Omental fat pad (tissue), 4 donors: ENCODE results near the gene FLNA. TPM values are rescaled to one million over a fixed set of nuclear protein-coding genes. Genes with fewer than 3 reads are reported as not detected.

Source experiments
- ATAC-seq: fragments of 150-250 bp; one replicate; pipeline ENCODE4 v1.9.1; 2016; ENCODE audit warnings: mild to moderate bottlenecking, moderate library complexity; ENCODE audit not compliant: low FRiP score
- DNase-seq: peaks from one replicate; pipeline ENCODE4 v3.0.0-alpha.2; 2019; ENCODE audit warnings: low spot score
- total RNA-seq, 4 donors: library from RNA; depleted of rRNA; stranded (reverse); fragments of >200 nt; gene quantifications; one replicate each; pipeline ENCODE4 v1.1.0, GENCODE V29; 2016
- TF ChIP-seq, protein P1 (sequence below), 3 donors: fragments of 450-650 bp; IDR thresholded peaks; one replicate each; pipeline ENCODE4 v1.5.1; 2016 to 2017; ENCODE audit warnings: antibody characterized with exemption in 3 of 3, mild to moderate bottlenecking in 3 of 3, moderate library complexity in 2 of 3

Gene FLNA
- total RNA-seq, 4 donors from 2014 or later, result 496 to 1,133 (median 729) TPM

DNA sequence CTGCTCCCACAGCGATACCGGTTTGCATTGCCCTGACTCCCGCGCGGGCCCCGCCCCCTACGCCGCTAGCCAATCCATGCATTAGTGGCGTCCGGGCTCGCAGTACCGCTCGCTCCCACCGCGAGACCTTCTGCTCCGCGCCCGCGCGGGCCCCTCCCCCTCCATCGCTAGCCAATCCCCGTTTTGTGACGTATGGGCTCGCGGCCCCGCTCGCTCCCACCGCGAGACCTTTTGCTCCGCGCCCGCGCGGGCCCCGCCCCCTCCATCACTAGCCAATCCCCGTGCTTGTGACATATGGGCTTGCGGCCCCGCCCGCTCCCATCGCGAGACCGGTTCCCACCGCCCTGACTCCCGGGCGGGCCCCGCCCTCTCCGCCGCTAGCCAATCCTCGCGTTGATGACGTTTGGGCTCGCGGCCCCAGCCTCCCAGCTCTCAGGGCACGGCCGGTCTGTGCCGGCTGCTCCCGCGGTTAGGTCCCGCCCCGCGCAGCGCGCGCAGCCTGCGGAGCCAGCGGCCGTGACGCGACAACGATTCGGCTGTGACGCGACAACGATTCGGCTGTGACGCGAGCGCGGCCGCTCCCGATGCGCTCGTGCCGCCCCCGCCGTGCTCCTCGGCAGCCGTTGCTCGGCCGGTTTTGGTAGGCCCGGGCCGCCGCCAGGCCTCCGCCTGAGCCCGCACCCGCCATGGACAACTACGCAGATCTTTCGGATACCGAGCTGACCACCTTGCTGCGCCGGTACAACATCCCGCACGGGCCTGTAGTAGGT lies 4.5 kb upstream of the FLNA start, which contains the start of gene EMD:
Gene EMD (plus strand): TSS at position 497 of the 770 bp plus-strand sequence. CDS start 190 bp downstream, at position 687.
- peak; percentile 92 for ATAC-seq
- TF ChIP-seq, protein P1, sequence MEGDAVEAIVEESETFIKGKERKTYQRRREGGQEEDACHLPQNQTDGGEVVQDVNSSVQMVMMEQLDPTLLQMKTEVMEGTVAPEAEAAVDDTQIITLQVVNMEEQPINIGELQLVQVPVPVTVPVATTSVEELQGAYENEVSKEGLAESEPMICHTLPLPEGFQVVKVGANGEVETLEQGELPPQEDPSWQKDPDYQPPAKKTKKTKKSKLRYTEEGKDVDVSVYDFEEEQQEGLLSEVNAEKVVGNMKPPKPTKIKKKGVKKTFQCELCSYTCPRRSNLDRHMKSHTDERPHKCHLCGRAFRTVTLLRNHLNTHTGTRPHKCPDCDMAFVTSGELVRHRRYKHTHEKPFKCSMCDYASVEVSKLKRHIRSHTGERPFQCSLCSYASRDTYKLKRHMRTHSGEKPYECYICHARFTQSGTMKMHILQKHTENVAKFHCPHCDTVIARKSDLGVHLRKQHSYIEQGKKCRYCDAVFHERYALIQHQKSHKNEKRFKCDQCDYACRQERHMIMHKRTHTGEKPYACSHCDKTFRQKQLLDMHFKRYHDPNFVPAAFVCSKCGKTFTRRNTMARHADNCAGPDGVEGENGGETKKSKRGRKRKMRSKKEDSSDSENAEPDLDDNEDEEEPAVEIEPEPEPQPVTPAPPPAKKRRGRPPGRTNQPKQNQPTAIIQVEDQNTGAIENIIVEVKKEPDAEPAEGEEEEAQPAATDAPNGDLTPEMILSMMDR (IDR thresholded peaks at IDR 0.05), result no peak
- peak; percentile 84 for DNase-seq

- ATAC-seq, result peak; percentile 7
- DNase-seq, result no peak
- TF ChIP-seq, protein P1 (IDR thresholded peaks at IDR 0.05), result no peak
These were observed 3.8 kb upstream of the FLNA start for GRCh38 chrX:154378059-154378798.

DNA sequence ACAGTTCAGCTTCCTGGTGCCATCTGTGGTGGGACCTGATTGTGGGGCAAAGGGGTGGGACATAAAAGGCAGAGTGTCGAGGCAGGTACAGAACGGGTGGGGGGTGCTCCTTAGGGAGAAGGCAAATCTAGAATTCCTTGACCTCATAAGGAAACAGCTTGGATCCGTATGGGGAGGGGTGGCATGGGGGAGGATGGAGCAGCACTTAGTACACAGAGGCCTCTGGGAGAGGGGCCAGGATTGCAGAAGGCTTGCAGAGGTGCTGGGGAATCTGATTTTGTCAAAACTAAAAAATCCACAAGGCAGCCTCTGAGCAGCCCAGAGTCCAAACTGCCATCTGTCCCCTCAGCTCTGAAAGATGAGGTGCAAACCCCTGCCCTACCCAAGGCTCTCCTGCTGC lies 2.3 kb upstream of the FLNA start:
- ATAC-seq (no peak), DNase-seq (no peak)
- TF ChIP-seq, protein P1 (IDR thresholded peaks at IDR 0.05), result no peak

DNA sequence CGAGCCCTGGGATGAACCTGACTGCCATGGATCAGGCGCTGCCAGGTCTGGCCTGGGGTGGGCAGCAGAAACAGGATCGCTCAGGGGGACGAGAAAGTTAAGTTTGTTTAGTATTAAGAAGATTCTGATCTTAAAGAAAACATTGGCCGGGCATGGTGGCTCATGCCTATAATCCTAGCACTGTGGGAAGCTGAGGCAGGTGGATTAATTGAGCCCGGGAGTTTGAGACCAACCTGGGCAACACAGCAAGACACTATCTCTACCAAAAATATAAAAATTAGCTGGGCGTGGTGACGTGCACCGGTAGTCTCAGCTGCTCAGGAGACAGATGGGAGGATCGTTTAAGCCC lies 696 bp upstream of the FLNA start:
- ATAC-seq (no peak), DNase-seq (no peak)
- TF ChIP-seq, protein P1 (IDR thresholded peaks at IDR 0.05), result no peak

DNA sequence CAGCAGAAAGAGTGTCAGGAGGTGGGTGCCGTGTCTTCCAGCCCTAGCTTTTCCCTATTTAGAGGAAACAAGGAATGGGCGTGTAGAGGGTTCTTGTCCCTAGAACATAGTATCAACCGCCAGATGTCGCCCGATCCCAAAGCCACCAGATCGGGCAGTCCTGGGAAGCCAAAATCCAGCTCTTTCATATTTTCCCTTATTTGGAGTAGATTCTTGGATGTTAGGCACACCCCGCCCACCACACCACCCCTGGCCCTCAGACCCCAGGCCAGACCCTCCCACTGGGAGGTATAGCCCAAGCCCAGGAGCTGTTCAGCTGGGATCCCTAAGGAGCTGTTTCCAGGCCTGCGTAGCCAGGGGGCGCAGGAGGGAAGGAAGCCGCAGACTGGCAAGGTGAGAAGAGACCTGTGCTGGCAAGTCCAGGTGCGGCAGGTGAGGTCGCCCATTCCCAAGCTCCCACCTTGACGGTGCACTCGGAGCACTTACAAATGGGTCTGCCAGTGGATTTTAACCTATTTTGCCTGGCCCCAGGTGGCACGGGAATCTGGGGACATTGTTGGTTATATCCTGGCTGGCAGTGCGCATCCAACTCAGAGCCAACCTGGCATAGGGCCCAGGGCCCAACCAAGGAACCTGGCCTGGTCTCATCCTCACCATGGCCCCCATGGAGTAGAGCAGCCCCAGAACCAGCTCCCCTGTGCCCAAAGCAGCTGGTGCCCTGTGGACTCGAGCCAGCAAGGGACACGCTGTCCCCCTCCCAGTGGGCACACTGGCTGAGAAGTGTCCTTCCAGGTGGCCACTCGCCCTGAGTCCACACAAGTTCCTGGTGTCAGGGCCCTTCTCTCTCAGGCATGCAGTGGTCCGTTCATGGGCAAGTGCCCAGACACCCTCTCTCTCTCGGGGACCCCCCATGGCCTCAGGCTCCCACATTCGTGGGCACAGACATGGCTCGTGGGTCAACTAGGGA lies 811 bp downstream of the FLNA start:
- no peak for ATAC-seq
- no peak for DNase-seq
- TF ChIP-seq, protein P1 (IDR thresholded peaks at IDR 0.05), result no peak

- no peak for DNase-seq
- TF ChIP-seq, protein P1 (IDR thresholded peaks at IDR 0.05), result no peak
- ATAC-seq, result no peak
These were observed 1.8 kb downstream of the FLNA start for GRCh38 chrX:154372612-154373022.
